DMS114 treated with DMSO at 0.1 percent for 48 hours (cell line): ENCODE data around the gene MYO1D.
A peak's percentile ranks its signal among the peaks of the same experiment; 100 is the strongest.

Experiments
- DNase-seq: peaks from one replicate; lab custom pipeline; 2025; ENCODE audit not compliant: unreplicated experiment; lab: John Stamatoyannopoulos, UW

MYO1D gene

GRCh38 chr17:32784113-32784512 is 92.8 kb downstream of the MYO1D start:
- DNase-seq = no peak

GRCh38 chr17:32783602-32784001 is 93.3 kb downstream of the MYO1D start:
- DNase-seq = peak; percentile 44

- DNase-seq = no peak
Measured at GRCh38 chr17:32780721-32781120, 96.2 kb downstream of the MYO1D start.

GRCh38 chr17:32777922-32778321 is 99.0 kb downstream of the MYO1D start:
- DNase-seq = no peak

GRCh38 chr17:32777436-32777835 is 99.5 kb downstream of the MYO1D start:
- no peak for DNase-seq

GRCh38 chr17:32774695-32775084 is 102.2 kb downstream of the MYO1D start:
- no peak for DNase-seq

- DNase-seq = no peak
Measured at GRCh38 chr17:32773856-32774694, 102.8 kb downstream of the MYO1D start.

GRCh38 chr17:32772453-32773025 is 104.4 kb downstream of the MYO1D start:
- DNase-seq = no peak

- DNase-seq = no peak
Measured at GRCh38 chr17:32771396-32771795, 105.5 kb downstream of the MYO1D start.

- DNase-seq = no peak
Measured at GRCh38 chr17:32769846-32770245, 107.1 kb downstream of the MYO1D start.

- no peak for DNase-seq
Measured at GRCh38 chr17:32763855-32764439, 113.0 kb downstream of the MYO1D start.

- no peak for DNase-seq
Measured at GRCh38 chr17:32759476-32759875, 117.4 kb downstream of the MYO1D start.

GRCh38 chr17:32757963-32758362 is 119.0 kb downstream of the MYO1D start:
- no peak for DNase-seq

- DNase-seq = no peak
Measured at GRCh38 chr17:32756696-32757095, 120.2 kb downstream of the MYO1D start.

- peak; percentile 80 for DNase-seq
Measured at GRCh38 chr17:32755045-32755805, 121.7 kb downstream of the MYO1D start.

GRCh38 chr17:32752934-32753333 is 124.0 kb downstream of the MYO1D start:
- DNase-seq = no peak

- DNase-seq = no peak
Measured at GRCh38 chr17:32747856-32748255, 129.1 kb downstream of the MYO1D start.

GRCh38 chr17:32746698-32747097 is 130.2 kb downstream of the MYO1D start:
- no peak for DNase-seq

GRCh38 chr17:32746280-32746679 is 130.6 kb downstream of the MYO1D start:
- no peak for DNase-seq

- DNase-seq = no peak
Measured at GRCh38 chr17:32742681-32743538, 134.0 kb downstream of the MYO1D start.

- no peak for DNase-seq
Measured at GRCh38 chr17:32741381-32741780, 135.5 kb downstream of the MYO1D start.
